Activated T-cell treated with anti-CD3 and anti-CD28 coated beads for 4 hours (primary cell): ENCODE results near the gene EPB42.
"Not testable (repeated sequence)": the region's sequence is repeated elsewhere in the genome, so short reads cannot be mapped to it uniquely, and the experiment has no call there.

ENCODE experiments used
- DNase-seq: peaks from one replicate; pipeline ENCODE4 v3.0.0-alpha.2; 2020

Gene EPB42

DNA sequence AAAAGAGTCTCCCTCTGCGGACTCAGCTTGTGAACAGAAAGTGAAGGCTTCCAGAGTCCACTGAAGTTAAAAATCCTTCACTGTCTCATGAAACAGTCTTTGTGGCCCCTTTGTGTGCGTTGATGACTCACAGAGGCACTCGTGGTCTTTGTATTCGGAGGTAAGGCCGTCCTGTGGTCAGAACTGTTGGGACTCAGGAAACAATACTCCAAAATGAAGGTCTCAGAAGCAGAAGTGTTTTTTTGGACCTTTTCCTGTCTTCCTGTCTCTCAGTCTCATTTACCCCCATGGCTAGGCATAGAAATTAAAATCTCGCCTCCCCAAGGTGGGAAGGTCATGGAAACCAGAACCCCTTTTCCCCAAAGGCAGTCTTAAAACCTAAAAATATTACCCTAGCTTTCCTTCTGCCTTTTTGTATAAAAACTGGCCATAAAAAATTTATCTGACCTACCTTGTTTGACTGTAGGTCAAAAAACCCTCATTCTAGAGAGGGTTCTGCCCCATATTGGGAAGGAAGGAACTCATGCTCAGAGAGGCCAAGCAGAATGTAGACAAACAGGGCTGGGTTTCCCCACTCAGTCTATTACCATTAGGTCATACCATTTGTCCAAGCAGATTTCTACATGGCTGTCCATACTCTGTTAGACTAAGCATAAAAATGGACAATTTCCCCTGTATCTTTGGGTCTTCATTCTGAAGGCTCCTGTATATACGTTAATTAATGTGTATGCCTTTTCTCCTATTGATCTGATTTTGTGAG lies 19.1 kb upstream of the EPB42 start:
- DNase-seq, result no peak

DNA sequence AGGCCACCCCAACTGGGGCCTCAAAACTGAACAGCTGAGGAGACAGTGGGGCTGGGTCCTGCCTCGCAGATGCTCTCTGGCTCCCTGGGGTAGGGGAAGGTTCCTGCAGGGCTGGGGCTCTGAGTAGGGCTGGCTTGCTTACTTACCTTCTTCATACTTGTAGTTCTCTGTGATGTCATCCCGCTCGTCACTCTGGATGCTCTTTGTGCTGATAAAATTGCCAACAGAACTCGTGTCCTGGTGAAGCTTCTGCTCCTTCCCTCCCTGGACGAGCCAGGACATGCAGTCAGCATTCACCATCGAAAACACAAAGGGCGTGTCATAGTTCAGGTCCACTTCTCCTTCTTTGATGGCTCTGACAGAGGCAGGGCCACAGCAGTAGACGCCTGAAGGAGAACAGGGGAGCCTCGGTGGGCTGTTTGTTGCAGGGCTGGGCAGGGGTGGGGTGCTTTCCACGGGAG lies 17.9 kb upstream of the EPB42 start:
- no peak for DNase-seq

GRCh38 chr15:43237842-43238470 lies 17.1 kb upstream of the EPB42 start:
- DNase-seq, result no peak

- no peak for DNase-seq
Observed at GRCh38 chr15:43235536-43235935, 14.7 kb upstream of the EPB42 start.

DNA sequence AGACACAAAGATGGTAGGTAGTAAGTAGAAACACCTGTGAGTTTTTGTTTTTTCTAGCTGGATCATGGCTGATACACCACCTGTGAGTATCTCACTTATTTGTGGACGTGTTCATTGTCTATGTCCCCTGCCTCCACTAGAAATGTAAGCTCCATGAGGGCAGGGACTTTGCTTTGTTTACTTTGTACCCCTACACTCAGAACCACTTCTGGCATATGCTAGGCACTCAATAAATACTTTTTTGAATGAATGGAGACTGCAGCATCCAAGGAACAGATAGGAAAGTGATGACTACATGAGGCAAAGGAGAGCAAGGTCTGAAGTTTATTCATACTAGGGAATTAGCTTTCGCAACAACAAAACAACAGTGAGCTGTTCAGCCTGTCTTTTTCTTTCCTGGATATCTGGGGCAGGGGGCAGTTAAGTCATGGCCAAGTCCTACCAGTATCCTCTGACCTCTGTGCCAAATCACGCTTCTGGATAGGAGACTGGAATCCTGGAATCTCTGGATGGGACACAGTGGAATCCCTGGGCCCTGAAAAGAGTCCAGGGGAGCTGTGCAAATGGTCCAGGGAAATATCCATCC lies 11.6 kb upstream of the EPB42 start:
- DNase-seq, result no peak

DNA sequence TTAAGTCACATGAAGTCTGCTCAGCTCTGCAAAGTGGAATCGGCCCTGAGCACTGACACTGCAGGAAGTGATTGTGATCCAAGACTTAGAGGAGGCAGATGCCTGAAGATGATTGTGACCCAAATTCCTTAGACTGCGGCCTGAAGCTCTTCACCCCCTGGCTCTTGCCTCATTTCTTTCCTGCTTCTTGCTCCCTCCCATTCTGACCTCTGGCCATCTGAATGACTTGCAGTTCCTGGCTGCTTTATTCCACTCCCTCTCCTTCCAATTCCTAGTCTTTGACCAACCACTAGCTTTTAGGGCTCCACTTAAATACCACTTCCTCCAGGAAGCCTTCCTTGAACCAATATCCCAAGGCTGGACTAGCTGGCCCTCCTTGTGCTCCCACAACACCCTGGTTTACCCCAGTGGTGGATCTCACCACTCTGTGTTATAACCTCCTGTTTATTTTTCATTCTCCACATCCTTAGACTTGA lies 9.9 kb upstream of the EPB42 start:
- DNase-seq, result no peak

GRCh38 chr15:43229977-43230376 lies 9.2 kb upstream of the EPB42 start:
- no peak for DNase-seq

DNA sequence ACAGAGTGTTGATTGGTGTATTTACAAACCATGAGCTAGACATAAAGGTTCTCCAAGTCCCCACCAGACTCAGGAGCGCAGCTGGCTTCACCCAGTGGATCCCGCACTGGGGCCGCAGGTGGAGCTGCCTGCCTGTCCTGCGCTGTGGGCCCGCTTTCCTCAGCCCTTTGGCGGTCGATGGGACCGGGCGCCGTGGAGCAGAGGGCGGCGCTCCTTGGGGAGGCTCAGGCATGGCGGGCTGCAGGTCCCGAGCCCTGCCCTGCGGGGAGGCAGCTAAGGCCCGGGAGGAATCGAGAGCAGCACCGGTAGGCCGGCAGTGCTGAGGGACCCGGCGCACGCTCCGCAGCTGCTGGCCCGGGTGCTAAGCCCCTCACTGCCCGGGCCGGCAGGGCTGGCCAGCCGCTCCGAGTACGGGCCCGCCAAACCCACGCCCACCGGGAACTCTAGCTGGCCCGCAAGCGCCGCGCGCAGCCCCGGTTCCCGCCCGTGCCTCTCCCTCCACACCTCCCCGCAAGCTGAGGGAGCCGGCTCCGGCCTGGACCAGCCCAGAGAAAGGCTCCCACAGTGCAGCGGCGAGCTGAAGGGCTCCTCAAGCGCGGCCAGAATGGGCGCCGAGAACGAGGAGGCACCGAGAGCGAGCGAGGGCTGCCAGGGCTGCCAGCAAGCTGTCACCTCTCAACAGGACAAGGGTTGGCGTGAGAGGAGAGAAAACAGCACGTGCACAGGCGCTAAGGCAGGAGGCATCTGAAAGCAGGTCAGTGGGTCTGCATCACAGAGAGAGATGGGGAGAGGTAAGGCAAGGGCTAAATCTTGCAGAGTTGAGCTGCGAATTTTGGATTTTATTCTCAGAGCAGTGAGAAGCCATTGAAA lies 5.9 kb upstream of the EPB42 start:
- no peak for DNase-seq

DNA sequence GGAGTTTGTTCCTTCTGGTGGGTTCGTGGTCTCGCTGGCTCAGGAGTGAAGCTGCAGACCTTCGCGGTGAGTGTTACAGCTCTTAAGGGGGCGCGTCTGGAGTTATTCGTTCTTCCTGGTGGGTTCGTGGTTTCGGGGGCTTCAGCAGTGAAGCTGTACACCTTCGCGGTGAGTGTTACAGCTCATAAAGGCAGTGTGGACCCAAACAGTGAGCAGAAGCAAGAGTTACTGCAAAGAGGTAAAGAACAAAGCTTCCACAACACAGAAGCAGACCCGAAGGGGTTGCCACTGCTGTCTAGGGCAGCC lies 5.1 kb upstream of the EPB42 start:
- not testable (repeated sequence) for DNase-seq

GRCh38 chr15:43225201-43225949 lies 4.6 kb upstream of the EPB42 start:
- DNase-seq, result peak; percentile 25

DNA sequence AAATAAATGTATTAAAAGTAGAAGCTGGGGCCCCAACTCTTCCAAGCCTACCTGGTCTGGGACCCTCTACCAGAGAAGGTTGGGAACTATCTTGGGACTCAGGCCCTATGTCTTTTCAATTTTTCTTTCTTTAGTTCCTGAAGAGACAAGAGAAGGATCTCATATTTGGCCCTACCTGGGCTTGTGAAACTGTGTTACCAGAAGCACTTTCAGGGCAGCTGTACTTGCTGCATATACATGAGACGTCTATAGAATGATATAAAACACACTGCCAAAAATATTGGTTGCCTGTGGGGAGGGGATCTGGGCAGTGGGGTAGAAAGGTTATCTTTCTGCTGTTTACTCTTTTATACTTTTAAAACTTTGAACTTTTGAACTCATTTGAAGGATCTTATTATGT lies 604 bp upstream of the EPB42 start:
- no peak for DNase-seq

DNA sequence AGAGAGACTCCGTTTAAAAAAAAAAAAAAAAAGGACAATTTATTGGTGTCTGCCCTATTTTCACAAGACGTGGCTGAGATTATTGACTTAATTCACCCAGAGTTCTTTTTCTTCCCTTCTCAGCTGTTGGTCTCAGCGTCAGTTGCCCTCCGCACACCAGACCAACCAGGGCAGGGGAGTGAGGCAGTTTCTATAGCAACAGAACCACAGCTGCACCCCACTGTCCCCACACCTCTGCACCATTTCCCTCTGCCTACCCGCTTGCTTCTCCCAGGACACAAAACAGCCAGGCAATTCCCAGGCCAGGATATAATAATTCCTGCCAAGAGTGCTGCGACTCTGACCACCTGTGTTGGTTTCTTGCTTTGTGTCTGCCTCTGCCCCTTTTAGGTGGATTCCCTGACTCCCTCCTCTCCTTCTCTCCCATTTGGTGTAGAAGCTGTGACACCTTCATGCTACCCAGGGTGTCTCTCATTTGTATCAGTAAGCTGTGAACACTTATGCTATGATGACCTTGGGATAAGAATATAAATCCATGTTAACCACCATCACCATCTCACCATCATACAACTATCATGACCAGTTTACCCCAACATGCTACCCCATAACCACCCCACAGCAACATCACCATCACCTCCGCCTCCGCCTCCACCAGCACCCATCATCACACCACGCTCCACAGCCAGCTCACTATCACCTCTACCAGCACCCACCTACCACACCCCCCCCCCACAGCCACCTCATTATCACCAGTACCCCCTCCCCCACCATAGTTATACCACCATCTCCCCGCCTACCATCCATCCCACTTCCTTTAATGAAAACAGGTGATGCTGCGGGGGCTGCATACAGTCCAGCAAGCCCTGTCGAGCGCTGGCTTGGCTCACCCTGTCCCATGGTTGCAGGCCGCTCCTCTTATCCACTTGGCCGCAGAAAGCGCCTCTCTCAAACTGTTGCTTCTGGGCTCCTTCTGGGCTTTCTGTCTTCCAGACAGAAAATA lies 589 bp downstream of the EPB42 start:
- DNase-seq, result no peak

- no peak for DNase-seq
Observed at GRCh38 chr15:43218908-43219706, 1.7 kb downstream of the EPB42 start.

- DNase-seq, result no peak
Observed at GRCh38 chr15:43215961-43216360, 4.9 kb downstream of the EPB42 start.

- DNase-seq, result no peak
Observed at GRCh38 chr15:43214592-43215295, 6.1 kb downstream of the EPB42 start.

GRCh38 chr15:43214169-43214568 lies 6.6 kb downstream of the EPB42 start:
- DNase-seq, result no peak

- DNase-seq, result no peak
Observed at GRCh38 chr15:43213466-43213865, 7.4 kb downstream of the EPB42 start.

GRCh38 chr15:43212951-43213350 lies 7.9 kb downstream of the EPB42 start:
- no peak for DNase-seq

GRCh38 chr15:43212299-43212698 lies 8.5 kb downstream of the EPB42 start:
- DNase-seq, result no peak
